ENCODE data around the gene MAN1C1.

Gene MAN1C1

GRCh38 chr1:25804244-25804963 lies 187.8 kb downstream of the MAN1C1 start:
- DNase-seq (ENCODE audit: low spot score) = no peak

- no peak for DNase-seq (ENCODE audit: low spot score)
Observed at GRCh38 chr1:25804964-25805862, 188.6 kb downstream of the MAN1C1 start.

DNA sequence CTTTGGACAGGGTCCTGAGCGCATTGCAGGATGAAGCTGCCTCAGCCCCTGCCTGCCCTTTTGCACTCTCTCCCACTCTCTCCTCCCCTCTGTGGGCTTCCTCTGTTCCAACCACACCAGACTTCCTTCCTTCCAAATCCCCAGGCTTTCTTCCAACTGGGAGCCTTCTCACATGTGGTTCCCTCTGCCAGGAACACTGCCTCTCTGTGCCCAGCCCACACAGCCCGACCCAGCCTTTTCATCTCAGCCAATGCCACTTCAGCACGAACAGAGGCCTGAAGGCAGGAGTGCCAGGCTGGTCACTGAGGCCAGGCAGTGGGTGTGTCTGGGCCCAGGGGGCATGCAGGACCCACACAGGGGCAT lies 189.3 kb downstream of the MAN1C1 start:
- no peak for DNase-seq (ENCODE audit: low spot score)

GRCh38 chr1:25806418-25806817 lies 189.8 kb downstream of the MAN1C1 start:
- DNase-seq (ENCODE audit: low spot score) = no peak

DNA sequence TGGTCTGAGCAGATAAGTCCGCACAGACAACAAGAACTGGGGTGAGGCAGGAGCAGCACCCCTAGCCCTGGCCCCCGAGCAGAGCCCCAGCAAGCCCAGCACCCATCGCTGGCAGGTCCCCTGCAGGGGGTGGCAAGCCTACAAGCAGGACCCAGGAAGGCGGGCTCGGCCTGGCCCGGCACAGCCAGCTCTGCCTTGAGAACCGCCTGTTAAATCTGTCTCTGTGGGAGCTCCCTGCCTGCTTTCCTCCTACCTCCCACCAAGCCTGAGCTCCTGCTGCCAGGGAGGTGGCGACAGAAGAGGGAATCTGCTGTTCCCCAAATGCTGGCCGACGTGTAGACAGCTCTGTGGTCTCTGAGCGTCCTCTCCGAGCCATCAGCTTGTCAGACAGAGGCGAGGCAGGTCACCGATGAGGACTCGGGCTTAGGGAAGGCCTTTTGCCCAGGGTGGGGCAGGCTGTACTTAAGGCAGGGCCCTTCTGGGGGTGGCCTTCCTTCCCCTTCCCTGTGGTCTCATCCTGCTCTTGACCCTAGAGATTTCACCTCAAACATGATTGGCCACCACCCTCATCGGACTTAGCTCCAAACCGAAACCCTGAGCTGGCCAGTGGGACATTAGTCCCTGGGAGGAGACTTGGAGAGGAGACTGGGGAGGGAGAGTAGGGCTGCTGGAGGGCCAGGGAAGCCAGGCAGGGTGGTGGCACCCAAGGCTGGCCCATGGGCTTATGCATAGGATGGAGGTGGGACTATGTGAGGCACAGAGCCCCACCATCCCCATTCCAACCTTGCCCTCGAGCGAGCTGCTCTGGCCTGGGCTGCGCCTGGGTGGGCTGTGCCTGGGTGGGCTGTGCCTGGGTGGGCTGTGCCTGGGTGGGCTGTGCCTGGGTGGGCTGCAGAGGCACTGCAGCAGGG lies 191.1 kb downstream of the MAN1C1 start:
- DNase-seq (ENCODE audit: low spot score) = no peak

- no peak for DNase-seq (ENCODE audit: low spot score)
Observed at GRCh38 chr1:25808481-25809244, 192.1 kb downstream of the MAN1C1 start.

- DNase-seq (ENCODE audit: low spot score) = no peak
Observed at GRCh38 chr1:25809283-25809926, 192.8 kb downstream of the MAN1C1 start.

GRCh38 chr1:25809929-25810328 lies 193.3 kb downstream of the MAN1C1 start:
- DNase-seq (ENCODE audit: low spot score) = no peak

DNA sequence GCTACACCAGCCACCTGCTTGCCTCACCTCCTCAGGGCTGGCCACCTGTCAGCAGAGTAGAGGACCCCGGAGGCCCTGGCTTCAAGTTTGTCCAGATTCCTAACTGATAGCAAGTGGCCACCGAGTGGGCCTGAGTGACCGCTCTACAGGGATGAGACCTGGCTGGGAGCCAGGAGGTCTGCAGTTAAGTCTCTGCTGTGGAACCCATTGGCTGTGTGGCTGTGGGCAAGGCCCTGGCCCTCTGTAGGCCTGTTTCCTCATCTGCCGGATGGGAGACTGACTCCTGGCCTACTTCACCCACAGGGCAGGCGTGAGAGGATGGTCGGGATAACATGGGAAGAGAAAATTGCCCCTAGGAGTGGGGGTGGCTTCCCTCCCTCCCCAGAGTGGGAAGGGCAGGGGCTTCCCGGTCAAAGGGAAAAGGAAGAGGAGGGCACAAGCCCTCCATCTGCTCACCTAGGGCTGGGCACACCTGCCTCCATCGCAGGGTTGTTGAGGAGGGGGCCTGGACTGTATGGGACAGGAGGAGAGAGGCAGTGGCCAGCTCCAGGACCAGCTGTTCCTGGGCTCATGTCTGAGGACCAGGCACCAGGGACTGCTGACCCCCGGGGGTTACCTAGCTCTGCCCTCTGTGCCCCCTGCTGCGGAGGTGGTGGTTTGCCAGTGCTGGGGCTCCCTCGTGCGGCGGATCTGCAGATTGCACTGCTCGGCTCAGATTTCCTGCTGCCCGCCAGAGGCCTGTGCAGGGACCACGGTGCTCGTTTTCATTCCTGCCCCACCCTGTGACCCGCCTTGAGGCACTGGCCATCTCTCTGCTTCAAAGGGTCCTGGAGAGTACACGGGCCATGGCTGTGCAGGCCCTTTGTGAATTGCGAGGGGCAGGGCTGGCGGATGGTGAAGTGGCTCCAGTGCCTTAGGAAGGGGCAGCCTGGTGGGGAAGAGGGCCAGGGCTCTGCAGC lies 194.0 kb downstream of the MAN1C1 start:
- peak; percentile 79 for DNase-seq (ENCODE audit: low spot score)

GRCh38 chr1:25811384-25812082 lies 194.9 kb downstream of the MAN1C1 start:
- DNase-seq (ENCODE audit: low spot score) = no peak

- DNase-seq (ENCODE audit: low spot score) = no peak
Observed at GRCh38 chr1:25813071-25813733, 196.6 kb downstream of the MAN1C1 start.

DNA sequence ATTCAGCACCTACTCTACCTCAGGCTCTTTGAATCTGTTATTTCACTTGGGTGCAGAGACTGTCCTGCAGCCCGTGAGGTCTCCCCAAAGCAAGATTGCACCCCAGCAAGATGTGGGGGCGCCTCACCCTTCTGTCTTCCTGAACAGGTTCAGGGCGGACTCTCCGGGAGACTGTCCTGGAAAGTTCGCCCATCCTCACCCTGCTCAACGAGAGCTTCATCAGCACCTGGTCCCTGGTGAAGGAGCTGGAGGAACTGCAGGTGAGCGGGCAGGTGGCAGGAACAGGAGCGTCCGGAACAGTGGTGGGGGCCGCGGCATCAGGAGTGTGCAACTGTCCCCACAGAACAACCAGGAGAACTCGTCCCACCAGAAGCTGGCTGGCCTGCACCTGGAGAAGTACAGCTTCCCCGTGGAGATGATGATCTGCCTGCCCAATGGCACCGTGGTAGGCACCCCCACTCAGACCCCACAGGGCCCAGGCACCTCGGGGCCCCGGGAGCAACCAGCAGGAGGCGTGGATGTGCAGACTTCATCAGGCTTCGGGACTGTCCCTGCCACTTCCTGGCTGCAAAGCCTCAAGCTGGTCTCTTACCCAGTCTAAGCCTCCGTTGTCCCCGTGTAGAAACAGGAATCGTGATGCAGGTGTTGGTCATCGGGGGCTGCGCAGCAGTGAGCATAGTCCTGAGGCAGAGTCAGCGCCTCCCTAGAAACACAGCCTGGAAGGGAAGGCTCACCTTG lies 197.3 kb downstream of the MAN1C1 start:
- DNase-seq (ENCODE audit: low spot score) = no peak

DNA sequence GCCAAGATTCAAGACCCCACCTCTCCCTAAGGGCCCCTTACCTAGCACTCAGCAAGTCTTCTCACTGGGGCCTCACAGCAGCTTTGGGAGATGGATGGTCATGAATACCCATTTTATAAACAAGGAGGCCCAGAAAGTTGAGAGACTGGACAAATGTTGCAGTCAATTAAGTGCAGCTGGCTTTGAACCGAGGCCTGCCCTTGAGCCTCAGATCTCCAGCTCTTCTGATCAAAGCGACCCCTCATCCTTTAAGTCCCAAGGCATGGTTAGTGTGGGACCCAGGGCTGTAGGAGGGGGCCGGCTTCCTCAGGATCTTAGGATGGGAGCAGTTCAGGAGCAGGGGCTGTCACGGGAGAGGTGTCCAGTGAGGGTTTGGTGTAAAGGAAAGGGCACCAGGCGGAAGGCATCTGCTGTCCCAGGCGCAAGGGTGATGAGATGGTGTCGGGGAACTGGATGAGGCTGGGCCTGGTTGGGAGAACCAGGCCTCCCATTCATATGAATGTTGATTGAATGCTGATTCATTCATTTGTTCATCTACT lies 198.0 kb downstream of the MAN1C1 start:
- DNase-seq (ENCODE audit: low spot score) = no peak

DNA sequence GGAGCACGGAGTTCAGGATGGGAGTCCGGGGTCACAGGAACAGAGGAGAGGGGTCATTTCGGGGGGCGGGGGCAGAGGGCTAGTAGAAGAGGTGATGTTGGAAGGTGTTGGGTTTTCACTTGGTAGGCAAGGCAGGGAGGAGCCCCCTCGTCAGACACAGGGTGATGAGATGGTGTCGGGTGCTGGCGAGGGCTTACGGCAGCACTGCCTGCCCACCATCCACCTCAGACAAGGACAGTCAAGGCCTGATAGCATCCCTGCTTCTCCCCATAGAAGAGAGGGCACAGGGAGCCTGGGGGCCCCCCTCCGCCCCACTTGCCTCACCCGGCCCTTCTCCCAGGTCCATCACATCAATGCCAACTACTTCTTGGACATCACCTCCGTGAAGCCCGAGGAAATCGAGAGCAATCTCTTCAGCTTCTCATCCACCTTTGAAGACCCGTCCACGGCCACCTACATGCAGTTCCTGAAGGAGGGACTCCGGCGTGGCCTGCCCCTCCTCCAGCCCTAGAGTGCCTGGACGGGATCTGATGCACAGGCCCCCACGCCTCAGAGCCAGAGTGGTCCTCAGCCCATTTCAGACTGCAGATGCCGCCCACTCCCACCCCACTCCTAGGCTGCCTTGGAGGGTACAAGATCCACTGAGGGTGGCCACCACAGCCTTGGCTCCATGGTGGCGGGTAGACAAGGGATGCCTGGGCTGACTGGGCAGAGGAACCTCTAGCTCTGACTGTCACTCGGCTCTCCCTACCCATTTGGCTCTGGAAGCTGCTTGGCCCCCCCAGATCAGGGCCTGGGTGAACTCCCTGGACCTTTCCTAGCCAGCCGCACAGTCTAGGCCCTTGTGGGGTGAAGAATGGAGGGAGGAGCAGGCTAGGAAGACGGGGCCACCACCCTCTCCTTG lies 198.9 kb downstream of the MAN1C1 start:
- no peak for DNase-seq (ENCODE audit: low spot score)

DNA sequence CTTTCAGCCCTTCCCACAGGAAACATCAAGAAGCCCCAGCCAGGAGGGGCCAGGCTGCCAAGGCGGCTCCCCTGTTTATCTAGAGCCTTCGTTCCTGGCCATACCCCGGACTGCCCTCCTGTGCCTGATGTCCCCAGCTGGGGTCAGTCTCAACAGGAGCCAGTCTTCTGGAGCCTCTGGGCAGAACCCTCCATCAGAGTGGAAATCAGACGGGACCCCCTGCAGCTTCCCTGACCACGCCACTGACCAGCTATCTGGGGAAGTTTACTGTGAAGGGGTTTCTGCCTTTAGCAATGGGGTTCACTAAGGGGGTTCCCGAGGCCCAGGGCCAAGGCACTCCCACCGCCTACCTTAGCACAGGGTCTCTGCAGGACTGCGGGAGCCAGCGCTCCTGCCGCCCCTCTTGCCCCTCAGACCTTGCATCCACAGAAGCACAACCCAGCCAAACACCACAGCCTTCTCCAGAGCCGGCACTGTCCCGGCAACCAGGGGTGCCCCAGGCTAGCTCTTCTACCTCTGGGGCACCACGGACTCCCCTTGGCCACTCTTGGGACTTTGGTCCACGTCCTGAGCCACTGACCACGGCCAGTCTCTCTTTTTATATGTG lies 199.6 kb downstream of the MAN1C1 start:
- DNase-seq (ENCODE audit: low spot score) = no peak

DNA sequence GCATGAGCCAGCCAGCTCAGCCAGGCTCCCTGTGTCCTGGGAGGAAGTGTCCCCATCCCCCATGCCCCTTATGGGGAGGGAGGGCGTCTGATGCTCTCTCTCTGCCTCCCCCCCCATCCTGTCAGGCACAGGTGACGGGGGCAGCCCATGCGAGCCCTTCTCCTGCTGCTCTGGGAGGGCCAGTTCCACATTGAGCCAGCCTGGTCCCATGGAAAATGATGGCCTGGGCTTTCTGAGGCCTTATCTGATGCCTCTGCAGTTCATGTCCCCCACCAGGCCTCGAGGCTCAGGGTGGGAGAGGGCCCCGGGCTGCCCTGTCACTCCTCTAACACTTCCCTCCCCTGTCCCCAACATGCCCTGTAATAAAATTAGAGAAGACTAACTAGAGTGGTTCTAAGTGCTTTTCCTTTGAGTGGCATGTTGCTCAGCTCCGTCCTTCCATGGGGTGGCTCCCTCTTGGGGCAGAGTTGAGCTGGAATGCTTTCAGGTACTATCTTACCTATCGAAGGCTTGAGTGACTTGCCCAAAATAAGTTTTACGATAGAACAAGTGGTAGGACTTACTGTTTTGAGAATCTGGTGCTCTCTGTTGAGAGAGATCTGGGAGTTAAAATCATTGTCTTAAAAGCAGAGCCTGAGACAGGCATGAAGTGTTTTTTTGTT lies 201.4 kb downstream of the MAN1C1 start:
- no peak for DNase-seq (ENCODE audit: low spot score)
